HCT116 (cell line): ENCODE results near the gene C1orf21. TPM values are rescaled to one million over a fixed set of nuclear protein-coding genes. Genes with fewer than 3 reads are reported as not detected.

Source experiments
- ATAC-seq: fragments of 200-7000 bp; cut with Tn5 transposase; 2 replicates; pipeline ENCODE4 v1.9.1; 2020; ENCODE audit warnings: mild to moderate bottlenecking, moderate library complexity
- BruUV-seq: library from RNA; stranded (reverse); fragments of 400-500 nt; replicated peaks from 2 replicates; lab custom pipeline; 2021; lab: Mats Ljungman, UMichigan
- CTCF ChIA-PET: fragments of 300-600 bp; sonication (Branson Sonifier 250); formaldehyde crosslinking; loops from one replicate; lab custom pipeline; 2021; ENCODE audit warnings: antibody characterized with exemption; lab: Charles Lee
- POLR2A ChIA-PET: fragments of 300-600, 350-600 bp; sonication (Branson Sonifier 250); formaldehyde crosslinking; loops from one replicate; lab custom pipeline; 2021; ENCODE audit warnings: antibody characterized with exemption; lab: Charles Lee
- RAD21 ChIA-PET, 2 experiments: fragments of 300-600 bp; sonication (Branson Sonifier 250); formaldehyde crosslinking; loops; one replicate each; lab custom pipeline; 2023; ENCODE audit warnings: low total read pairs in 2 of 2; ENCODE audit not compliant: uncharacterized antibody in 2 of 2, unreplicated experiment in 2 of 2, low non-redundant PET in 1 of 2; lab: Charles Lee
- DNase-seq: peaks from one replicate; pipeline ENCODE4 v3.0.0-alpha.2; 2010; ENCODE audit warnings: low read depth, low spot score
- H2AFZ ChIP-seq: fragments of 200-600 bp; shearing (Covaris generic), sonication (generic); 2 replicates; pipeline ENCODE4 v1.6.1; 2017; ENCODE audit warnings: low read depth, mixed run types, mixed read lengths, antibody characterized with exemption, low read length; ENCODE audit not compliant: poor library complexity, severe bottlenecking
- H3K27ac ChIP-seq: 2 replicates; pipeline ENCODE4 v1.5.1; 2012; ENCODE audit warnings: low read depth, low read length
- H3K27me3 ChIP-seq: fragments of 200-600 bp; sonication (generic); 2 replicates; pipeline ENCODE4 v1.6.1; 2016; ENCODE audit warnings: mixed run types, low read length, mixed read lengths; ENCODE audit not compliant: insufficient read depth
- H3K36me3 ChIP-seq, 2 experiments: fragments of 200-500 bp in 1 of 2; fragments of 200-600 bp in 1 of 2; sonication (Bioruptor generic) in 1 of 2; sonication (generic) in 1 of 2; 2 replicates each; pipeline versions ENCODE4 v1.5.1 to v1.6.1; 2014 to 2016; ENCODE audit warnings: low read length in 2 of 2, inconsistent platforms in 1 of 2, mixed read lengths in 1 of 2, mixed run types in 1 of 2; ENCODE audit not compliant: insufficient read depth in 2 of 2, control insufficient read depth in 1 of 2
- H3K4me1 ChIP-seq, 2 experiments: fragments of 200-600 bp in 1 of 2; sonication (generic) in 1 of 2; 2 replicates each; pipeline versions ENCODE4 v1.5.1 to v1.6.1; 2012 to 2017; ENCODE audit warnings: low read length in 2 of 2, inconsistent platforms in 1 of 2, mild to moderate bottlenecking in 1 of 2, mixed read lengths in 1 of 2, mixed run types in 1 of 2, moderate library complexity in 1 of 2; ENCODE audit not compliant: insufficient read depth in 2 of 2, control insufficient read depth in 1 of 2
- H3K4me2 ChIP-seq: fragments of 200-600 bp; sonication (generic); 2 replicates; pipeline ENCODE4 v1.6.1; 2017; ENCODE audit warnings: mixed run types, low read length, mixed read lengths
- H3K4me3 ChIP-seq, 2 experiments: fragments of 200-600 bp in 1 of 2; sonication (generic) in 1 of 2; replicated peaks in 1 of 2; 2 replicates each; pipeline ENCODE4 v1.5.1; 2011 to 2016; ENCODE audit warnings: low read length in 2 of 2, control low read depth in 1 of 2, low read depth in 1 of 2, mild to moderate bottlenecking in 1 of 2, mixed read lengths in 1 of 2, mixed run types in 1 of 2
- H3K79me2 ChIP-seq: fragments of 200-600 bp; sonication (generic); 2 replicates; pipeline ENCODE4 v1.6.1; 2017; ENCODE audit warnings: mild to moderate bottlenecking, mixed run types, low read length, moderate library complexity, mixed read lengths; ENCODE audit not compliant: insufficient read depth
- H3K9ac ChIP-seq: fragments of 200-600 bp; sonication (generic); 2 replicates; pipeline ENCODE4 v1.6.1; 2016; ENCODE audit warnings: low read length, mixed read lengths
- H3K9me2 ChIP-seq: fragments of 200-600 bp; sonication (generic), shearing (Covaris generic); 2 replicates; pipeline ENCODE4 v1.6.1; 2017; ENCODE audit warnings: mixed run types, mild to moderate bottlenecking, moderate library complexity; ENCODE audit not compliant: insufficient read depth
- H3K9me3 ChIP-seq, 2 experiments: fragments of 200-500 bp in 1 of 2; fragments of 200-600 bp in 1 of 2; sonication (Bioruptor generic) in 1 of 2; sonication (generic) in 1 of 2; 2 replicates each; pipeline ENCODE4 v1.6.1; 2014 to 2017; ENCODE audit warnings: low read length in 2 of 2, mixed read lengths in 2 of 2, inconsistent platforms in 1 of 2, low read depth in 1 of 2, mild to moderate bottlenecking in 1 of 2, mixed run types in 1 of 2, moderate library complexity in 1 of 2; ENCODE audit not compliant: control insufficient read depth in 1 of 2, insufficient read depth in 1 of 2
- H4K20me1 ChIP-seq: fragments of 200-600 bp; sonication (generic), shearing (Covaris generic); 2 replicates; pipeline ENCODE4 v1.6.1; 2017; ENCODE audit warnings: mixed run types, mild to moderate bottlenecking, moderate library complexity; ENCODE audit not compliant: insufficient read depth
- CBX3 ChIP-seq: IDR thresholded peaks from 2 replicates; pipeline ENCODE4 v1.6.1; 2012; ENCODE audit warnings: low read depth
- CEBPB ChIP-seq: IDR thresholded peaks from 2 replicates; pipeline ENCODE4 v1.6.1; 2012; ENCODE audit warnings: low read depth
- EGR1 ChIP-seq: IDR thresholded peaks from 2 replicates; pipeline ENCODE4 v1.6.1; 2012; ENCODE audit warnings: low read depth
- ELF1 ChIP-seq: IDR thresholded peaks from 2 replicates; pipeline ENCODE4 v1.6.1; 2012; ENCODE audit warnings: low read depth, borderline replicate concordance
- EZH2 ChIP-seq: fragments of 200-600 bp; sonication (generic); IDR thresholded peaks from 2 replicates; pipeline ENCODE4 v1.6.1; 2017; ENCODE audit warnings: antibody characterized with exemption, mixed run types
- EZH2phosphoT487 ChIP-seq: fragments of 200-600 bp; IDR thresholded peaks from 2 replicates; pipeline ENCODE4 v1.6.1; 2018; ENCODE audit warnings: antibody characterized with exemption, borderline replicate concordance
- JUND ChIP-seq: IDR thresholded peaks from 2 replicates; pipeline ENCODE4 v1.6.1; 2012
- POLR2A ChIP-seq: IDR thresholded peaks from 2 replicates; pipeline ENCODE4 v1.7.0; 2011; ENCODE audit warnings: borderline replicate concordance; ENCODE audit not compliant: insufficient read depth, insufficient read length; ENCODE audit errors: extremely low read depth
- SIN3A ChIP-seq: IDR thresholded peaks from 2 replicates; pipeline ENCODE4 v1.6.1; 2012; ENCODE audit warnings: low read depth
- SP1 ChIP-seq: IDR thresholded peaks from 2 replicates; pipeline ENCODE4 v1.6.1; 2012; ENCODE audit warnings: low read depth
- SRF ChIP-seq: IDR thresholded peaks from 2 replicates; pipeline ENCODE4 v1.6.1; 2012; ENCODE audit warnings: low read depth
- YY1 ChIP-seq: IDR thresholded peaks from 2 replicates; pipeline ENCODE4 v1.6.1; 2011; ENCODE audit warnings: low read length, low read depth, moderate library complexity, mild to moderate bottlenecking; ENCODE audit not compliant: insufficient replicate concordance; ENCODE audit errors: extremely low read depth
- ZFX ChIP-seq: fragments of 450-650 bp; IDR thresholded peaks from 2 replicates; pipeline ENCODE4 v1.6.1; 2017
- intact Hi-C: fragments of 100-400 bp; cut with micrococcal nuclease; formaldehyde crosslinking; loops from 2 replicates; pipeline ENCODE4 v1.10.0; 2022
- total RNA-seq: library from RNA; stranded (reverse); gene quantifications from one replicate; pipeline ENCODE4 v1.2.1, GENCODE V29; 2021; ENCODE audit not compliant: unreplicated experiment
- TF ChIP-seq, protein P1 (sequence below): IDR thresholded peaks from 2 replicates; pipeline ENCODE4 v1.6.1; 2012
- TF ChIP-seq, protein P2 (sequence below): IDR thresholded peaks from 2 replicates; pipeline ENCODE4 v1.6.1; 2011; ENCODE audit warnings: mild to moderate bottlenecking, low read length, moderate library complexity; ENCODE audit not compliant: insufficient replicate concordance; ENCODE audit errors: extremely low read depth

The C1orf21 gene
- total RNA-seq, 1 experiment from 2014 or later, result 8.9 TPM

DNA sequence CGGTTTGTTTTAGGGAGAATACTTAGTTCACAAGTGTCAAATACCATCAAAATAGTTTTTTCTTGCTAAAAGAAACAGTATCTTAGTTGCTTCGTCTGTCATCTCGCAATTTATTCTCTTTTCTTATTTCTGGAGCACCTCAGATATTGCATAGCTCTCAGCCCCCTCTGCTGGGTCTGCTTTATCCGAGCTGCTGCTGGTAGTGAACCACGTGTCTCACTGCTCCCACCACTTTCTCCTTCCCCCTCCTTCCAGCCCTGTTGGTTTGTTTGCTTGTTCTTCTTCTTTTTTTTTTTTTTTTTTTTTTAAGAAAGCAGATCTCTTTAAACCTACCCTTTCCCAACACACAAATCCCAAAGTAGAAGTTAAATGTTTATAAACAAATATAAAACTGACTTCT is 197.0 kb downstream of the C1orf21 start:
- no TSS peak for BruUV-seq

More for the DNA sequence above, 197.0 kb downstream of the C1orf21 start:
- H4K20me1 ChIP-seq, result no peaks in the 10 kb centered on the region
- ATAC-seq, result no peak
- H3K4me1 ChIP-seq, result no peaks in the 10 kb centered on the region
- H3K9me3 ChIP-seq, result no peaks in the 10 kb centered on the region
- intact Hi-C loops, result no loop called here
- H3K27me3 ChIP-seq, result no peaks in the 10 kb centered on the region
- ChIA-PET POLR2A (interaction anchor here (0.7 kb wide), 1 partner anchor 197 kb away, joined by 5 read pairs; the partner anchor contains the start of gene C1orf21), RAD21 (no interaction called here), CTCF (no interaction called here)
- no peaks in the 10 kb centered on the region for H3K36me3 ChIP-seq
- H3K9me2 ChIP-seq, result no peaks in the 10 kb centered on the region
- DNase-seq, result no peak
- H3K79me2 ChIP-seq, result no peaks in the 10 kb centered on the region
- H3K4me2 ChIP-seq, result no peak overlapping the region
- H3K9ac ChIP-seq, result no peak overlapping the region
- no peak for TF ChIP-seq ELF1
- TF ChIP-seq POLR2A, result no peak
- no peak for TF ChIP-seq SP1
- no peak for TF ChIP-seq ZFX
- no peak for TF ChIP-seq YY1
- TF ChIP-seq, protein P1, sequence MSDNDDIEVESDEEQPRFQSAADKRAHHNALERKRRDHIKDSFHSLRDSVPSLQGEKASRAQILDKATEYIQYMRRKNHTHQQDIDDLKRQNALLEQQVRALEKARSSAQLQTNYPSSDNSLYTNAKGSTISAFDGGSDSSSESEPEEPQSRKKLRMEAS, result no peak
- TF ChIP-seq, protein P2, sequence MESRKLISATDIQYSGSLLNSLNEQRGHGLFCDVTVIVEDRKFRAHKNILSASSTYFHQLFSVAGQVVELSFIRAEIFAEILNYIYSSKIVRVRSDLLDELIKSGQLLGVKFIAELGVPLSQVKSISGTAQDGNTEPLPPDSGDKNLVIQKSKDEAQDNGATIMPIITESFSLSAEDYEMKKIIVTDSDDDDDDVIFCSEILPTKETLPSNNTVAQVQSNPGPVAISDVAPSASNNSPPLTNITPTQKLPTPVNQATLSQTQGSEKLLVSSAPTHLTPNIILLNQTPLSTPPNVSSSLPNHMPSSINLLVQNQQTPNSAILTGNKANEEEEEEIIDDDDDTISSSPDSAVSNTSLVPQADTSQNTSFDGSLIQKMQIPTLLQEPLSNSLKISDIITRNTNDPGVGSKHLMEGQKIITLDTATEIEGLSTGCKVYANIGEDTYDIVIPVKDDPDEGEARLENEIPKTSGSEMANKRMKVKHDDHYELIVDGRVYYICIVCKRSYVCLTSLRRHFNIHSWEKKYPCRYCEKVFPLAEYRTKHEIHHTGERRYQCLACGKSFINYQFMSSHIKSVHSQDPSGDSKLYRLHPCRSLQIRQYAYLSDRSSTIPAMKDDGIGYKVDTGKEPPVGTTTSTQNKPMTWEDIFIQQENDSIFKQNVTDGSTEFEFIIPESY, result no peak
- no peak for TF ChIP-seq EZH2
- TF ChIP-seq SIN3A, result no peak
- TF ChIP-seq JUND, result no peak
- TF ChIP-seq CEBPB, result no peak
- no peak for TF ChIP-seq EZH2phosphoT487
- TF ChIP-seq SRF, result no peak
- TF ChIP-seq EGR1, result no peak
- TF ChIP-seq CBX3, result no peak
- no peak overlapping the region for H3K27ac ChIP-seq
- H2AFZ ChIP-seq, result no peak overlapping the region
- H3K4me3 ChIP-seq, result no peak overlapping the region
